GM18511 (cell line): ENCODE results near the gene TSC22D3.
"Not testable (repeated sequence)": the region's sequence is repeated elsewhere in the genome, so short reads cannot be mapped to it uniquely, and the experiment has no call there.

Experiments
- ATAC-seq: cut with Tn5 transposase; IDR thresholded peaks from one replicate; pipeline ENCODE4 v1.9.1; 2021; ENCODE audit warnings: mild to moderate bottlenecking, moderate library complexity; ENCODE audit not compliant: unreplicated experiment

TSC22D3 gene

GRCh38 chrX:107775734-107776511 is at the start of gene TSC22D3:
Gene TSC22D3 (minus strand): TSS chrX:107775787. CDS start chrX:107775419, 368 bp downstream.
- ATAC-seq, result peak; percentile 84

- ATAC-seq, result no peak
Measured at GRCh38 chrX:107823456-107823855, 47.9 kb upstream of the TSC22D3 start.

- ATAC-seq, result no peak
Measured at GRCh38 chrX:107823042-107823441, 47.5 kb upstream of the TSC22D3 start.

GRCh38 chrX:107818900-107819521 is 43.4 kb upstream of the TSC22D3 start:
- no peak for ATAC-seq

- ATAC-seq, result not testable (repeated sequence)
Measured at GRCh38 chrX:107810053-107810452, 34.5 kb upstream of the TSC22D3 start.

GRCh38 chrX:107805179-107805578 is 29.6 kb upstream of the TSC22D3 start:
- no peak for ATAC-seq

GRCh38 chrX:107804427-107804826 is 28.8 kb upstream of the TSC22D3 start:
- ATAC-seq, result no peak

GRCh38 chrX:107787827-107788226 is 12.2 kb upstream of the TSC22D3 start:
- ATAC-seq, result no peak

GRCh38 chrX:107780525-107780924 is 4.9 kb upstream of the TSC22D3 start:
- ATAC-seq, result no peak

- ATAC-seq, result no peak
Measured at GRCh38 chrX:107777536-107777832, 1.9 kb upstream of the TSC22D3 start, which contains the start of gene NCBP2L. Gene NCBP2L (plus strand): TSS chrX:107777733. CDS start chrX:107794221, 16,488 bp downstream.

GRCh38 chrX:107776649-107777535 is 1.3 kb upstream of the TSC22D3 start:
- peak; percentile 78 for ATAC-seq

GRCh38 chrX:107775000-107775733 is 420 bp downstream of the TSC22D3 start:
- peak; percentile 26 for ATAC-seq

GRCh38 chrX:107773906-107774435 is 1.6 kb downstream of the TSC22D3 start:
- ATAC-seq, result no peak

- ATAC-seq, result no peak
Measured at GRCh38 chrX:107773206-107773605, 2.4 kb downstream of the TSC22D3 start.

- ATAC-seq, result no peak
Measured at GRCh38 chrX:107769581-107770317, 5.8 kb downstream of the TSC22D3 start.

- no peak for ATAC-seq
Measured at GRCh38 chrX:107768051-107768450, 7.5 kb downstream of the TSC22D3 start.

- peak; percentile 80 for ATAC-seq
Measured at GRCh38 chrX:107766470-107767150, 9.0 kb downstream of the TSC22D3 start.

GRCh38 chrX:107764845-107765608 is 10.6 kb downstream of the TSC22D3 start:
- ATAC-seq, result no peak
